IPS-18c (cell line): ENCODE measurements around the gene TCF3.

Experiments used
- H3K4me3 ChIP-seq: 2 replicates; pipeline ENCODE4 v1.7.0; 2013; ENCODE audit warnings: low read depth, mild to moderate bottlenecking, low read length, moderate library complexity; ENCODE audit not compliant: insufficient read depth
- H3K9me3 ChIP-seq: one replicate; pipeline ENCODE4 v1.6.1; 2013; ENCODE audit warnings: mild to moderate bottlenecking, low read length, moderate library complexity; ENCODE audit not compliant: control insufficient read depth, insufficient read depth

TCF3 gene

GRCh38 chr19:1567848-1568227, 84.6 kb downstream of the TCF3 start:
- no peak overlapping the region for H3K4me3 ChIP-seq
- peaks cover 6% of the 10 kb centered on the region for H3K9me3 ChIP-seq

DNA sequence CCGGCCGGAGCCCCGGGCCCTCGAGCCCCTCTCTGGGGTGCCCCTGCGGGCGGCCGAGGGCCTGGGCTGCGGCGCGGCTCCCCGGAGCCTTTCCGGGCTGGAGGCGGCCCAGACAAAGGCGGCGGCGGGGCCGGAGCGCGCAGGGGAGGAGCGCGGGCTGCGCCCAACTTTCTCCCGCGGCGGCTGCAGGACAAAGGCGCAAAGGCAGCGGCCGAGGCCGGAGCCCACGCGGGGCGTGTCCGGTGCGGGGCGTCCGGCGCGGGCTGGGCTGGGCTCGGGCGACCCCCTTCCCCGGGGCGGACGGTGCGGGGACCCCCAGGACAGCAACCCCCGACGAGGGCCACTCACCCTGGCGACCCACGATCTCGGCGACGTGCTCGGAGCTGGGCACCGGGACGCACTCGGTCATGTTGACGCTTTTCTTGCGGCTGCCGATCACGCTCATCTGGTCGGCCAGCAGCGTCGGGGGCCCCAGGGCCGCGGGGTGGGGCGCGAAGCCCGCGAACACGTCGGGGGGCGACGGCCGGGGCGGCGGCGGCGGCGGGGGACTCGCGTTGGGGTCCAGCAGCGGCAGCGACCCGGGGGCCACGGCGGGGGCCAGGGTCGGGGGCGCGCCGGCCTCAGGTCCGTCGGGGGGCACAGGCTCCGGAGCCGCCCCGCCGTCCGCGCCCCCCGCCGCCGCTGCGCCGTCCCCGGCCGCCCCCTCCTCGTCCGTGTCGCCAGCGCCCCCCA, 85.1 kb downstream of the TCF3 start:
- Histone ChIP-seq H3K9me3 (peaks cover 6% of the 10 kb centered on the region), H3K4me3 (peak overlapping the region; percentile 82)

DNA sequence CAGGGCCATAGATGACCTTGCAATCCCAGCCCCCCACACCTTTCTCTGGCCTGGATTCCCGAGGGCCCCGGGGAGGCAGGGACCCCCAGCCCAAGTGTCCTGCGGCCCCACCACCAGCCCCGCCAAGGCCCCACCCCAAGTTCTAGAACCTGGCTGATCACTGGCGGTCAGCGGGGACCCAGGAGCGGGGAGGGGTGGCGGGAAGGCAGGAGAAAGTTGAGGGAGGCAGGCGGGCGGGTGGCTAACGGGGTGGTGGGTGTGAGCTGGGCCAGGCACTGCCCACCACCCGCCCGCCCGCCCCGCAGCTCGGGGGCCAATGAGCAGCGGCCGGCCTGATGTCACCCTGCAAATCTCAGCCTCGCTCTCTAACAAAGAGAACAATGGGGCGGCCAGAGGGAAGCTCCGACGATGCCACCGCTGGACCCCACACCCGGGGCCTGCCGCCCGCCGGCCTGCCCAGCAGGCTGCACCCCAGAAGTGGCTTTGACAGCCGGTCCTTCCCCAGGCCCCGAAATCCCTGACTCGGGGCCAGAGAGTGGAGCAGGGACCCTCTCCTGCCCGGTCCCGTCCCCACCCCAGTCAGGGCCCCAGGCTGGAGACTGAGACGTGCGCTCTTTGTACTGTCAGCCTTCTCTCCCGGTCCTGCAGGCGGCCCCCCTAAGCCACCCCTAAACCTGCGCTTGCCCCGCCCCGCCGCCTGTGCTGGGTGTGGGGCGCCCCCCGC, 85.9 kb downstream of the TCF3 start:
- Histone ChIP-seq H3K9me3 (peaks cover 6% of the 10 kb centered on the region), H3K4me3 (peak overlapping the region; percentile 82)

DNA sequence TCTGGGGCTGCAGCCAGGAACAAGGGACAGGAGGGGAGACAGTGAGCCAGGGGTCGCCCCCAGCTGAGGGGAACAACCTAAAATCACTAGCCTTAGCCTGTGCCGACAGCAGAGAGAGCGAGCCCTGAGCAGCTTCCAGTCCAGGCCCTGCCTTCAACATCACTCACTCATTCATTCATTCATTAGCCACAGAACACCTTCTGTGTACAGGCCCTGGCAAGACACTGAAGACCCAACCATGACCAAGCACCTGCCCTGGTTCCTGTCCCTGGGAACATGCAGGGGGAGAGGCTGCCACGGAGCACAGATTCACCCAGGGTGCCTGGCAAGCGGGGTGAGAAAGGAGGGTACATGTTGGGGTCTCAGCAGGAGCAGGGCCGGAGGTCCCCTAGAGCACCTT, 89.2 kb downstream of the TCF3 start:
- Histone ChIP-seq H3K9me3 (no peaks in the 10 kb centered on the region), H3K4me3 (no peak overlapping the region)

DNA sequence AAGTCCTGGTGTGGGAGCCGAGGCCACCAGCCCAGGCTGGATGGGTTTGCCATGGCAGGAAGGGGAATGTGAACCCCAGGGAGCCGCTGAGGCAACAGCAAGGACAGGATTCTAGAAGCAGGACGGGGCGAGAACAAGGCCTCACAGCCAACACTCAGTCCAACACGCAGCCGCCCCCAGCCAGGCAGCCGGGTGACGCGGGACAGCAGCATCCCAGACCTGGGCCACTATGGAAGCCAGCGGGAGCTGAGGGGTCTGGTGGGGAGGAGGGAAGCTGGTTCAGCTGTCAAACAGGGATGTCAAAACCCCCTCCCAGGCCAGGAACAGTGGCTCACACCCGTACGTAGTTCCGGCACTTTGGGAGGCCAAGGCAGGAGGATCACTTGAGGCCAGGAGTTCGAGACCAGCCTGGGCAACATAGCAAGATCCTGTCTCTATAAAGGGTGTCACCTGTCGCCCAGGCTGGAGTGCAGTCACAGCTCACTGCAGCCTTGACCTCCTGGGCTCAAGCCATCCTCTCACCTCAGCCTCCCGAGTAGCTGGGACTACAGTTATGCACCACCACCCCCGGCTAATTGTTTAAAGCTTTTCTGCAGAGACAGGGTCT, 91.1 kb downstream of the TCF3 start:
- Histone ChIP-seq H3K9me3 (peaks cover 3% of the 10 kb centered on the region), H3K4me3 (no peak overlapping the region)

DNA sequence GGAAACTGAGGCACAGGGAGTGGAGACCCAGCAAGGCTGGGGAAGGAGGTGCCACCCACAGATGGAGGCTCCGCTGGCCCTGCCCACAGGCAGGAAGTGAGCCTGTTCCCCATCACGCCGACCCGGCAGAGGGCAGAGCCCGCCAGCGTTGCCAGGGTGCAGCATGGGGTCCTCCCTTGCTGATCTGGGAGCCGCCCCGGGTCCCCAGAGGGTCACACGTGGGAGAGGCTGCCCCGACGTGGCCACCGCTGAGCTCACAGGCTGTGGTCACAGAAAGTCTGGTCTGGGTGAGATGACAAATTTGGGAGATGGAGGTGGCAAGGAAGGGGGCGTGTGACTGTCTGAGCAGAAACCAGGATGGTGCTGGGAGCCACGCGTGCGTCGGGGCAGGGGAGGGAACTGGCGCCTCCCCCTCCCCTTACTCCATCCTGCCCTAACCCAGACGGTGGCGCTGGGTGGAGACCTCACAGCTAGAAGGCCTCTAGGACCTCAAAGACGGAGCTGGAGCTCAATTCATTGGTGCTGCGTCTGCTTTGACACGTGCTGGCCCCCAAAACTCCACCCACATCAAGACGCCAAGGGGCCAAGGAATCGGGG, 92.0 kb downstream of the TCF3 start:
- Histone ChIP-seq H3K4me3 (no peak overlapping the region; the same call in 1 of the 2 replicates), H3K9me3 (peaks cover 3% of the 10 kb centered on the region)
